GM19035 (cell line): ENCODE data around the gene TAF10.

Source experiments
- ATAC-seq: cut with Tn5 transposase; IDR thresholded peaks from one replicate; pipeline ENCODE4 v1.9.1; 2021; ENCODE audit not compliant: unreplicated experiment

The TAF10 gene

DNA sequence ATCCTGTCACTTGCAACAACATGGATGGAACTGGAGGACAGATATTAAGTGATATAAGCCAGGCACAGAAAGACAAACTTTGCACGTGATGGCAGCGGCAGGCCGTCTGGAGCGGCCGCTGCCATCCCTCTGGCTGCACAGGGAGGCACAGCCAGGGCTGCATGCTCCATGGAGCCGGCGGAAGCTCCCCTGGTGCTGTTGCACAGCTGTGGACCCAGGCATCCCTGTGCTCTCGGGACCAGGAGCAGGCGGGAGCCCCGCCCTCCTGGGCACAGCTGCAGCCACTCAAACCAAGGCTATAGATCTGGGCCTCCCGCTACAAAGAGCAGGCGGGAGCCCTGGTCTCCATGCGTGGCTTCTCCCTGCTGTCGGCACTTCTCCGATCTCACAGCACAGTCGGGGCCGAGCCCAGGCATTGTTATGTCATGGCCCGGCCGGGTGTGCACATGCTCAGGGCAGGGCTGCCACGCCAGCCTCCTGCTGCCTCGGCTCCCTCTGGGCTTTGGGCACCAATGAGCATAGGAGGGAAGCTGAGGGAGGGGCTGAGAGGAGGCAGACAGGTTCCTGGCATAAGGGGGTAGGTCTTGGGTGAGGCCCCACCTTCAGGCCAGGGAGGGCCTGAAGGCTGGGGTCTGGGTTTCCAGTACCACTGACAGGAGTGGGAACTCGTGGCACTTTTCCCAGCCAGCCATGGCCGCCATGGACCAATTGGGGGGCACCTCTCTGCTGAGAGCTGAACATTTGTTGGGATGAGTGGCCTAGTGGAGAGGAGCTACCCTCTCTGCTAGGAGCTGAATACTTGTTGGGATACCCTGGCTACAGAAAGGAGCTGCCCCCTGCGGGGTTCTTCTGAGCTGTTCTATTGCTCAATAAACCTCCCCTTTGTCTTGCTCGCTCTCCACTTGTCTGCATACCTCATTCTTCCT, 25.3 kb downstream of the TAF10 start:
- ATAC-seq = no peak

GRCh38 chr11:6584528-6584927, 27.5 kb downstream of the TAF10 start:
- no peak for ATAC-seq

GRCh38 chr11:6583584-6583983, 28.4 kb downstream of the TAF10 start:
- no peak for ATAC-seq

GRCh38 chr11:6579681-6580080, 32.3 kb downstream of the TAF10 start:
- ATAC-seq = no peak

GRCh38 chr11:6578134-6578533, 33.9 kb downstream of the TAF10 start:
- no peak for ATAC-seq

GRCh38 chr11:6576471-6577373, 35.3 kb downstream of the TAF10 start:
- ATAC-seq = no peak

- no peak for ATAC-seq
Measured at GRCh38 chr11:6574816-6575715, 37.0 kb downstream of the TAF10 start.

- no peak for ATAC-seq
Measured at GRCh38 chr11:6572215-6572614, 39.8 kb downstream of the TAF10 start.

GRCh38 chr11:6571434-6572008, 40.5 kb downstream of the TAF10 start:
- ATAC-seq = no peak

GRCh38 chr11:6570691-6571427, 41.2 kb downstream of the TAF10 start:
- ATAC-seq = no peak

DNA sequence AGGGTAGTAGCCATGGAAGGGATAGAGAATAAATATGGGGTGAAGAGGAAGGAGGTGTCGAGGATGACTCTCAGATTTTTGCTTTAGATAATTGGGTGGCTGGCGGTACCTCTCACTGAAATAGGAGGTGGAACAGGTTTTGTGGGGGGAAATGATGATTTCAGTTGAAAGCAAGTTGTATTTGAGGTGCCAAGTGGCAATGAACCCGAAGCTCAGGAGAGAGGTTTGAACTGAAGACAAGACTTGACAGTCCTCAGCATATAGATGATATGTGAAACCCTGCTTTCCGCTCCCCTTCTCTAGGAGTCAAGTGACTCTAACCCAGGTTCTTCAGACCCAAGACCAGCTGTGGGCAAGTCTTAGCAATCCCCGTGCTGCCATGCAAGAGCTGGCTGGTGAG, 42.3 kb downstream of the TAF10 start:
- no peak for ATAC-seq

DNA sequence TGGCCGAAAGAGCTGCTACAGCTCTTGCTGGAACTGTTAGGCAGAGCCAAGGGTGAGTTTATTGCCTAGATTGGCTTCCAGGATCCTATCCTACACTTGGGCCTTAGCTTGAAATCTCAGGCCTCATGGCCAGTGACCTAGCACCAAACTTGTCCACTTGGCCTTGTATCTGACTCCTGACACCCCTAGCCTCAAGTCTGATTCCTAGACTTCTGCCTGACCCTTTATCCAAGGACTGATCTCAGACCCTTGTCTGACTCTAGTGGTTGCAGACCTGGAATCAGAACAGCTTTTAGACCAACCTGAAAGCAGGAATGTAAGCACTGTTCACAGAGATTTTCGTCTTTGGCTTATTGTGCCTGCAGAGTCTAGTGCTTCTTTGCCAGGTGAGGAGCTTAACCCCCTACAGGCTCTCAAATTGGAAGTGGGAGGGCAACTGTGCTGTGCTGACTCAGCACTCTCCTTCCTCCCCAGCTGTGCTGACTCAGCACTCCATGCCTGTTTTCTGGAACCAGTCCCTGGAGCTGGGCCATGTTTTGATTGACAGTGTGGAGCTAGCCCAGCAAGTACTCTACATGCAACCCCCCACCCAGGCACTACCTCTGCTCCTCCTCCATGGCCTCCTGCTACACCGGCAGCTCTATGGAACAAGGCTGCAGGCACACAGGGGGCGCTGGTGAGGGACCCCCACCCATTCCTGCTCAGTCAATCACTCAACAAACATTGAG, 43.7 kb downstream of the TAF10 start:
- no peak for ATAC-seq

GRCh38 chr11:6567371-6567745, 44.7 kb downstream of the TAF10 start:
- ATAC-seq = no peak

- no peak for ATAC-seq
Measured at GRCh38 chr11:6566704-6567370, 45.2 kb downstream of the TAF10 start.

DNA sequence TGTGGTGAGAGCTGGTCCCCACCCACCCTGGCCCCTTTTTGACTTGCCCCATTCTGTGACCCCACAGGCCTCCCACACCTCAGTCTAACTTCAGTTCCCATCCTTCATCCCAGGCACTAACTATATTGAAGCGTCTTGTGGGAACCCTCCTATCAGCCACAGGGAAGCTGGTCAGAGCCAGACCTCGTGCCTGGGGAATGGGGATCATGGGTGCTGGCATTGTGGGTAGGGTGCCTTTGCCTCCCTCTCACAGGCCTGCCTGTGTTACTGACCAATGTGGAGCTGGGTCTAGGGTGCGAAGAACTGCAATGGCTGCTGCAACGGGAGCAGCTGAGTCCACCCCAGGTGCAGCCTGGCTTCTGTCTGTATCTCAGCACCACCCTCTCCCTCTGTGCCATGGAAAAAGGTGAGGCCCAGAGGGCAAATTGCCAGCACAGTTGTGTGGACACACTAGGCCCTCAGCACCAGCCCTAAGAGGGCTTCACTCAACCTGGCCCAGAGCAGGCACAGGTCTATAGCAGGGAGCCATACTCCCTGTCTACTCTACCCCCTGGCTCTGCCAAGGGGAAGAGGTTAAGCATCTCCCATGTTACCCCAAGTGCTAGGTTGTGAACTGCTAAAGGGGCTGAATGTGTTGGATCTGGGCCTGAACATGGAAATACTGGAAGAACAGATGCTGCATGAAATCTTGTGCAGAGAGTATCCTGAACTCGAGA, 45.9 kb downstream of the TAF10 start:
- no peak for ATAC-seq

- no peak for ATAC-seq
Measured at GRCh38 chr11:6565325-6565724, 46.7 kb downstream of the TAF10 start.

- ATAC-seq = no peak
Measured at GRCh38 chr11:6563667-6564066, 48.3 kb downstream of the TAF10 start.

DNA sequence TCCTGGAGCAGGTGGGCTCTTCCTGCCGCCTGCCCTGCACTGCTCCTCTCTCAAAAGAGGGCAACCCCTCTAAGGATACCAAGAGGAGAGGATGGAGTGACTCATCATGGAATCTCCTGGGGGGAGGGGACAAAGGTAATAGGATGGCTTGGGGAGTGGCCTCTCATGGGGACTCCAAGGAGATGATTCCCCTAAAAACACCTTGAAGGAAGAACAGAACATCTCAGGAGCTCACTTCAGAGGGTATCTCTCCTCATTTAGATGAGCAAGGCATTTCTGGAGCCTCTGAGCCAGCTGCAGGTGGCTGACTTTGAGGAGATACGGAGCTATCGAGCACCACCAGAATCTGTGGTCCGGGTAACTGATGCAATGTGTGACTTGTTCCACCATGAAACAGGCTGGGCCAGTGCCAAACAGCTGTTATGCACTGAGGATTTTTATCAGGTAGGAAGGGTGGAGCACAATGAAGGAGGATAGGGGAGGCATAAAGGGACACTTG, 48.8 kb downstream of the TAF10 start:
- ATAC-seq = no peak
